HEK293T (cell line): Measurements from ENCODE around the gene DNAH9.

Experiments used
- FOXM1 ChIP-seq: fragments of 450-650 bp; IDR thresholded peaks from 2 replicates; pipeline ENCODE4 v1.6.1; 2017; ENCODE audit warnings: mild to moderate bottlenecking, borderline replicate concordance
- SP1 ChIP-seq: fragments of 450-650 bp; IDR thresholded peaks from 2 replicates; pipeline ENCODE4 v1.6.1; 2017
- SUZ12 ChIP-seq: fragments of 450-650 bp; IDR thresholded peaks from 2 replicates; pipeline ENCODE4 v1.6.1; 2016; ENCODE audit warnings: mild to moderate bottlenecking

- no peak for TF ChIP-seq SP1
- TF ChIP-seq SUZ12: no peak
- TF ChIP-seq FOXM1: no peak
Observed at GRCh38 chr17:11991461-11991860, 393.2 kb downstream of the DNAH9 start.
